Activated CD4-positive, CD25-positive, alpha-beta regulatory T cell treated with anti-CD3 and anti-CD28 coated beads, Interleukin-2, amount 50 U/mL, for 24 hours (primary cell): ENCODE results near the gene AVPR2.

Experiments
- ATAC-seq, 2 donors: fragments of 150-1000 bp; cut with Tn5 transposase; one replicate each; pipeline ENCODE4 v1.10.0; 2021; ENCODE audit warnings: mild to moderate bottlenecking in 1 of 2, moderate library complexity in 1 of 2

The AVPR2 gene

GRCh38 chrX:153953892-153954557, 49.6 kb downstream of the AVPR2 start:
- ATAC-seq = no peak

- no peak for ATAC-seq
Measured at GRCh38 chrX:153954558-153955227, 50.2 kb downstream of the AVPR2 start.

- no peak for ATAC-seq
Measured at GRCh38 chrX:153955228-153955732, 50.8 kb downstream of the AVPR2 start.

- no peak for ATAC-seq
Measured at GRCh38 chrX:153956044-153956907, 51.8 kb downstream of the AVPR2 start.
